Suprapubic skin (tissue), 3 donors: ENCODE measurements around the gene MPEG1.

Experiments
- EP300 ChIP-seq: sonication (generic); formaldehyde crosslinking; IDR thresholded peaks from one replicate; pipeline ENCODE4 v1.6.1; 2017; ENCODE audit warnings: antibody characterized with exemption
- POLR2A ChIP-seq, 2 donors: fragments of 450-650 bp; IDR thresholded peaks; one replicate each; pipeline ENCODE4 v1.6.1; 2017; ENCODE audit warnings: antibody characterized with exemption in 2 of 2, mild to moderate bottlenecking in 2 of 2, moderate library complexity in 2 of 2
- TF ChIP-seq, protein P1 (sequence below), 2 donors: fragments of 200-600 bp in 1 of 2; fragments of 450-650 bp in 1 of 2; sonication (generic) in 1 of 2; IDR thresholded peaks; one replicate each; pipeline ENCODE4 v1.5.1; 2016 to 2019; ENCODE audit warnings: antibody characterized with exemption in 2 of 2, mild to moderate bottlenecking in 1 of 2, moderate library complexity in 1 of 2

DNA sequence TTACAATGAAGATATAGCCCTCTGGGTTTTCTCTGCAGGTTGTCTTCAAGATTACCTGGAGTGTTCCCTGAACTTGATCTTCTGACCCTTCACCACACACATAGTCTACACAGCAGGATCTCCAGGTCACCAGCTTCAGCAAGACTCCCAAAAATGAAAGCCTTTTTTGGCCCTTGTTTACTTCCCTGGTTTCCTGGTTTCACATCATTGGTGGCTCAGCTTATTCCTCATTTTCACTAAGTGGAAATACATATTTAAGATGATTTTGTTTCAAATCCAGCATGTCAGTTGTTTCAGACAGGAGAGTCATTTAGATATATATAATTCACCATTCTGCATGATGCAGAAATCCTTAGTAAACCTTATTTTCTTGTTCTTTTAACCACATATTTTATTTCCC, 41.6 kb upstream of the MPEG1 start:
- TF ChIP-seq POLR2A (IDR thresholded peaks at IDR 0.05) (no peak), EP300 (no peak)
- TF ChIP-seq, protein P1, sequence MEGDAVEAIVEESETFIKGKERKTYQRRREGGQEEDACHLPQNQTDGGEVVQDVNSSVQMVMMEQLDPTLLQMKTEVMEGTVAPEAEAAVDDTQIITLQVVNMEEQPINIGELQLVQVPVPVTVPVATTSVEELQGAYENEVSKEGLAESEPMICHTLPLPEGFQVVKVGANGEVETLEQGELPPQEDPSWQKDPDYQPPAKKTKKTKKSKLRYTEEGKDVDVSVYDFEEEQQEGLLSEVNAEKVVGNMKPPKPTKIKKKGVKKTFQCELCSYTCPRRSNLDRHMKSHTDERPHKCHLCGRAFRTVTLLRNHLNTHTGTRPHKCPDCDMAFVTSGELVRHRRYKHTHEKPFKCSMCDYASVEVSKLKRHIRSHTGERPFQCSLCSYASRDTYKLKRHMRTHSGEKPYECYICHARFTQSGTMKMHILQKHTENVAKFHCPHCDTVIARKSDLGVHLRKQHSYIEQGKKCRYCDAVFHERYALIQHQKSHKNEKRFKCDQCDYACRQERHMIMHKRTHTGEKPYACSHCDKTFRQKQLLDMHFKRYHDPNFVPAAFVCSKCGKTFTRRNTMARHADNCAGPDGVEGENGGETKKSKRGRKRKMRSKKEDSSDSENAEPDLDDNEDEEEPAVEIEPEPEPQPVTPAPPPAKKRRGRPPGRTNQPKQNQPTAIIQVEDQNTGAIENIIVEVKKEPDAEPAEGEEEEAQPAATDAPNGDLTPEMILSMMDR (IDR thresholded peaks at IDR 0.05), result no peak
